Bladder microvascular endothelial cell (primary cell): ENCODE results near the gene METTL2B. TPM values are rescaled to one million over a fixed set of nuclear protein-coding genes. Genes with fewer than 3 reads are reported as not detected.

Experiments used
- total RNA-seq: library from RNA; depleted of rRNA; stranded (reverse); fragments of >200 nt; gene quantifications from 2 replicates; pipeline ENCODE4 v1.2.3, GENCODE V29; 2014

METTL2B gene, protein sequence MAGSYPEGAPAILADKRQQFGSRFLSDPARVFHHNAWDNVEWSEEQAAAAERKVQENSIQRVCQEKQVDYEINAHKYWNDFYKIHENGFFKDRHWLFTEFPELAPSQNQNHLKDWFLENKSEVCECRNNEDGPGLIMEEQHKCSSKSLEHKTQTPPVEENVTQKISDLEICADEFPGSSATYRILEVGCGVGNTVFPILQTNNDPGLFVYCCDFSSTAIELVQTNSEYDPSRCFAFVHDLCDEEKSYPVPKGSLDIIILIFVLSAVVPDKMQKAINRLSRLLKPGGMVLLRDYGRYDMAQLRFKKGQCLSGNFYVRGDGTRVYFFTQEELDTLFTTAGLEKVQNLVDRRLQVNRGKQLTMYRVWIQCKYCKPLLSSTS
- 19.8 and 33.4 TPM in 2 replicates for total RNA-seq

DNA sequence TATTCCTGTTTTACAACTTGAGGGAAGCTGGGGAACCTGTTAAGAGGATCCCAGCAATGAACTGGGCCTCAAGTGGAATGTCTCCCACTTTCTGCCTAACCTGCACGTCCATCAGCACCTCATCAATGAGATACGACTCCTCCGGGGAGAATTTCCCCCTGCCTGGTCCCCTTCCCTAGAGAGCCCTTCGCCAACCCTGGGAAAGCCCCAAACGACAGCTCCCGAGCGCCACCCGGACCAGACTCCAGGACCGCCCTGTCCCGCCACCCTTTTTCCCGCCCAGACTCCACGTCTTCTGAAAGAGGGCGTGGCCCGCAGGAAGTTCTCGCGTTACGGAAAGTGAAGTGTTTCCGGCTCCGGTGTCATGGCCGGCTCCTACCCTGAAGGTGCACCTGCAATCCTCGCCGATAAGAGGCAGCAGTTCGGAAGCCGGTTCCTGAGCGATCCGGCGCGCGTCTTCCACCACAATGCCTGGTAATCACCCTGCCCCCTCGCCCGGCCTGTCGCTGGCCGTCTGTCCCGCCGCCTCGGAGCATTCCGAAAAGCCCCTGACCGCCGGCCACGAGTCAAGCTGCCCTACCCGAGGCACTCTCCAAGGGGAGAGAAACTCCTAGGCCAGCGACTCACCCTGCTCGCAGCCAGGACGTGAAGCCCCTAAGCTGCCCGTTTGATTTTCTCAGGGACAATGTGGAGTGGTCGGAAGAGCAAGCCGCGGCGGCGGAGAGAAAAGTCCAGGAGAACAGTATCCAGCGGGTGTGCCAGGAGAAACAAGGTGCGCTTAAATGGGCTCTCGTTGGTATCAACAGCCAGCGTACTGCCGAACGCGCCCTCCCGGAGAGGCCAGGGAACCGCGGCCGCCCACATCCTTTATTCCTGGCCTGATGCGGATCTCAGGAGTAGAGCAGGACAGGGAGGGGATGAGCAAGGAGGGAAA, at the start of gene METTL2B:
METTL2B (plus strand) TSS at position 347 of the 934 bp plus-strand sequence; CDS start at position 365, 18 bp downstream.

DNA sequence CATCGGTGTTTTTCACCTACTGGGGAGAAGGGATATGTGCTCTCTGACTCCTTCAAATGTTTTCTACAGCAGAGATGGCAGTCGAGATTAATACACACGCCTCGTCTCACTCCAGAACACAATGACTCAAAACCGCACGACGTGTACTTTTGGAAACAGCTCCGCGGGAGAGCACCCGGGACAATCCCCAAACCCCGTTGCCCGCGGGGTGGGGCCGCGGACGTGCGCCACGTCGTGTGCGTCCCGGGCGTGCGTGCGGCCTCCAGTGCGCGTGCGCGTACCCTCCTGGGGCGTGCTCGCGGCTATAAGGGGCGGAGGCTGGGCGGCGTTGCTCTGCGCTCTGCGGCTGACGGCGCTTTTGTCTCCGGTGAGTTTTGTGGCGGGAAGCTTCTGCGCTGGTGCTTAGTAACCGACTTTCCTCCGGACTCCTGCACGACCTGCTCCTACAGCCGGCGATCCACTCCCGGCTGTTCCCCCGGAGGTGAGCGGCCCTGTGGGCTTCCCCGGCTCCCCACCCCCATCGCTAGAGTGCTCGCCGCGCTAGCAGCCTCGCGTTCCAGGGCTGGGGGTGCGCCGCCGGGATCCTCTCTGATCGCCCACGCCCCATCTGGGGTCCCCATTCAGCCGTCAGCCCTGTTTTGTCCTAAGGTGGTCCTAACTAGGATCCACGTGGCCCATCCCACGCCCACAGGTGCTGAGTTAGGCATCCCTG, 20.8 kb upstream of the METTL2B start, which contains the start of gene HILPDA:
HILPDA (plus strand) TSS at position 336 of the 712 bp plus-strand sequence. CDS start 1,391 bp downstream, outside the sequence.

Other genes with a start within 250 kb of the METTL2B start
- gene LEP, start 235.5 kb upstream of the METTL2B start, total RNA-seq = not detected in 2 replicates
- 7.9 and 27.9 TPM in 2 replicates for gene RBM28, start 132.8 kb upstream of the METTL2B start, total RNA-seq
- not detected in 2 replicates for gene PRRT4, start 115.1 kb upstream of the METTL2B start, total RNA-seq
- gene IMPDH1, start 66.8 kb upstream of the METTL2B start, total RNA-seq = 51.5 and 86.4 TPM in 2 replicates
- 6.8 and 10.7 TPM in 2 replicates for gene HILPDA, start 20.9 kb upstream of the METTL2B start, total RNA-seq
- 0.16 and 0.25 TPM in 2 replicates for gene GARIN1A, start 195.5 kb downstream of the METTL2B start, total RNA-seq